ENCODE measurements around the gene AKAP3. TPM values are rescaled to one million over a fixed set of nuclear protein-coding genes. Genes with fewer than 3 reads are reported as not detected.

The AKAP3 gene
- total RNA-seq, 2 donors from 2014 or later: 1.8 to 13.9 TPM

DNA sequence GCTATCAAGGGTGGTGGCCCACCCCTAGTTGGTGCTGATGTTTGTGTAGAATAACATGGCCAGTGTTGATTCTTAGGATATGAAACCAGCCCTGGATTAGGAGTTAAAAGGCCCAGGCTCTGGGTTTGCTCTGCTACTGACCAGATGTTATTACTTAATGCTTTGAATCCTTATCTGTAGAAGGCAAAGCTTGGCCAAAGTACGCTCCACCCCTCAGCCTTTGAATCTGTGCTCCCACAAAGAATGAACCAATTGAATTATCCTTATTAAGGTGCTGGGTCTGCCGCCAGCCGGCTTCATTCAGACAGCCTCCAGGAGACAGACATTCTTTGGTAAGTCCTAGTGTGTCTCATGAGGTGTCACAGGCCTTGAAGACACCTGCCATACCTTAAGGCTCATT lies 41.8 kb downstream of the AKAP3 start:
- TF ChIP-seq POLR2A (IDR thresholded peaks at IDR 0.05) (no peak), POLR2AphosphoS5 (IDR thresholded peaks at IDR 0.05) (no peak)
- TF ChIP-seq, protein P1, sequence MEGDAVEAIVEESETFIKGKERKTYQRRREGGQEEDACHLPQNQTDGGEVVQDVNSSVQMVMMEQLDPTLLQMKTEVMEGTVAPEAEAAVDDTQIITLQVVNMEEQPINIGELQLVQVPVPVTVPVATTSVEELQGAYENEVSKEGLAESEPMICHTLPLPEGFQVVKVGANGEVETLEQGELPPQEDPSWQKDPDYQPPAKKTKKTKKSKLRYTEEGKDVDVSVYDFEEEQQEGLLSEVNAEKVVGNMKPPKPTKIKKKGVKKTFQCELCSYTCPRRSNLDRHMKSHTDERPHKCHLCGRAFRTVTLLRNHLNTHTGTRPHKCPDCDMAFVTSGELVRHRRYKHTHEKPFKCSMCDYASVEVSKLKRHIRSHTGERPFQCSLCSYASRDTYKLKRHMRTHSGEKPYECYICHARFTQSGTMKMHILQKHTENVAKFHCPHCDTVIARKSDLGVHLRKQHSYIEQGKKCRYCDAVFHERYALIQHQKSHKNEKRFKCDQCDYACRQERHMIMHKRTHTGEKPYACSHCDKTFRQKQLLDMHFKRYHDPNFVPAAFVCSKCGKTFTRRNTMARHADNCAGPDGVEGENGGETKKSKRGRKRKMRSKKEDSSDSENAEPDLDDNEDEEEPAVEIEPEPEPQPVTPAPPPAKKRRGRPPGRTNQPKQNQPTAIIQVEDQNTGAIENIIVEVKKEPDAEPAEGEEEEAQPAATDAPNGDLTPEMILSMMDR (IDR thresholded peaks at IDR 0.05): no peak
- intact Hi-C loops (cut with DNase I): loop anchor here (10.0 kb wide), 1 partner anchor 148 kb away; no protein-coding TSS in a partner anchor
- H3K9me3 ChIP-seq: no peaks in the 10 kb centered on the region
- H3K4me1 ChIP-seq (replicated peaks): no peaks in the 10 kb centered on the region
- H3K4me3 ChIP-seq: no peak overlapping the region
- no peak for DNase-seq (ENCODE audit: low spot score)
- 60% methylated on average over 3 of the region's 3 CpGs for WGBS
- no peak overlapping the region for H3K27ac ChIP-seq
- no peaks in the 10 kb centered on the region for H3K27me3 ChIP-seq (replicated peaks; ENCODE audit: insufficient read depth)
- peaks cover 0 to 5% of the 10 kb centered on the region in 2 donors for H3K36me3 ChIP-seq

DNA sequence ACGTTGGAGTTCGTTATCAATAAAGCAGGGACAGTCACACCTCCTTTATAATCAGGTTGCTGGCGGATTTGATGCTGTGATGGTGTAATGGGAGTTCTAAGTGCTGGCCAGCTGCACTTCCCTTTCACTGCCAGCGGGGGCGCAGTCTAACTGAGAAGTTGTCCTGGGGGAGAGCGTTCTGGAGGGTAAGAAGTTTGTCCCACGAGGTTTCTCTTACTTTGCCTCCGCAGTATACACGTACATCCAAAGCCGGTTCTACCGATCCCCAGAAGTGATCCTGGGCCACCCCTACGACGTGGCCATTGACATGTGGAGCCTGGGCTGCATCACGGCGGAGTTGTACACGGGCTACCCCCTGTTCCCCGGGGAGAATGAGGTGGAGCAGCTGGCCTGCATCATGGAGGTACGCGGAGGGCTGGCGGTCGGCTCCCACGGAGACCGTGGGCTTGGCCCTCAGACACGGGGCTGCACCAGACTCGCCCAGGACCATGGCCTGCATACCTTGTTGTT lies 44.1 kb downstream of the AKAP3 start:
- Histone ChIP-seq H3K4me1 (replicated peaks) (no peaks in the 10 kb centered on the region), H3K4me3 (peak overlapping the region; percentile 60 to 70), H3K27me3 (replicated peaks; ENCODE audit: insufficient read depth) (no peaks in the 10 kb centered on the region), H3K36me3 (no peaks in the 10 kb centered on the region), H3K9me3 (no peaks in the 10 kb centered on the region), H3K27ac (peak overlapping the region; percentile 45 to 62)
- WGBS: 0% methylated on average over 25 of the region's 25 CpGs
- no peak for TF ChIP-seq POLR2A (IDR thresholded peaks at IDR 0.05)
- TF ChIP-seq, protein P1 (IDR thresholded peaks at IDR 0.05): peak; percentile 84 to 95 (median 93)
- TF ChIP-seq POLR2AphosphoS5 (IDR thresholded peaks at IDR 0.05): peak; percentile 91
- intact Hi-C loops (cut with DNase I): loop anchor here (5.0 to 10.0 kb wide), 2 partner anchors 67 to 150 kb away; partner anchors contain the start of gene RAD51AP1
- DNase-seq (ENCODE audit: low spot score): peak; percentile 84

DNA sequence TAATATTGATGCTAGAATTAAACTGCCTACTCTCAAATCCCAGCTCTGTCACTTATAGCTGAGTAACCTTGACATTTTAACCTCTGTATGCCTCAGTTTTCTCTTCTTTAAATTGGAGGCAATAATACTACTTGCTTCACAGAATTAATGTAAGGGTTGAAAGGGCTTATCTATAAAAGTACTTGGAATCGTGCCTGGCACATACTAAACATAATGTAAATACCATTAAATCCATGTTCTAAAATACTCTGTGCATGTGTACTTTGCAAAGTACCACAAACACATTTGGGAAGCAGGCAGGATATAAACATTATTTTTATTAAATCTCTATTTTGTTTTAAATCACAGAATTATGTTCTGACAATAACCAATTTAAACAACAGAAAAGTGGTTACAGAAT lies 44.9 kb downstream of the AKAP3 start:
- intact Hi-C loops (cut with DNase I): loop anchor here (5.0 to 10.0 kb wide), 2 partner anchors 67 to 151 kb away; partner anchors contain the start of gene RAD51AP1
- H3K4me3 ChIP-seq: no peak overlapping the region
- H3K36me3 ChIP-seq: no peaks in the 10 kb centered on the region
- no peaks in the 10 kb centered on the region for H3K9me3 ChIP-seq
- H3K27me3 ChIP-seq (replicated peaks; ENCODE audit: insufficient read depth): no peaks in the 10 kb centered on the region
- H3K27ac ChIP-seq: no peak overlapping the region
- DNase-seq (ENCODE audit: low spot score): no peak
- no peaks in the 10 kb centered on the region for H3K4me1 ChIP-seq (replicated peaks)
- WGBS: 7% methylated on average over 1 of the region's 1 CpG
- TF ChIP-seq POLR2A (IDR thresholded peaks at IDR 0.05) (no peak), POLR2AphosphoS5 (IDR thresholded peaks at IDR 0.05) (no peak)
- TF ChIP-seq, protein P1 (IDR thresholded peaks at IDR 0.05): no peak

DNA sequence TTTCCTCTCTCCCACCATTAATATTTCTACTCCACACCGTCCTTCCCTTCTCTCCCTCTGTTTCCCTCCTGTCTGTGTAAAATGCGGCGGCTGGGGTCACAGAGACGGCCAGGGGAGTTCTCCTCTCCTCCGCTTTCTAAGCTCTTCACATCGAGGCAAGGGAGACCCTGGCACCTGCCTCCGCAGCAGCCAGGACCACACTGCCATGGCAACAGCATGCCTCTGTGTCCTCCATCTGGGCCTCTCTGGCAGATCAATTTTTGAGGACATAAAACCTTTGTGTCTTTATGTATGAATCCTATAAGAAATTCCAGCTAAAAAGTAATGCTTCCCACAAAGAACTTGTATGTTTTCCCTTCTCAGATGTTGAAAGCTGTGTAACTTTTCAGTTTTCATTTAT lies 45.4 kb downstream of the AKAP3 start:
- WGBS: 61% methylated on average over 7 of the region's 7 CpGs
- Histone ChIP-seq H3K36me3 (no peaks in the 10 kb centered on the region), H3K4me1 (replicated peaks) (no peaks in the 10 kb centered on the region), H3K27ac (no peak overlapping the region), H3K4me3 (no peak overlapping the region), H3K9me3 (no peaks in the 10 kb centered on the region), H3K27me3 (replicated peaks; ENCODE audit: insufficient read depth) (no peaks in the 10 kb centered on the region)
- intact Hi-C loops (cut with DNase I): loop anchor here (5.0 to 10.0 kb wide), 2 partner anchors 66 to 151 kb away; partner anchors contain the start of gene RAD51AP1
- TF ChIP-seq POLR2AphosphoS5 (IDR thresholded peaks at IDR 0.05) (no peak), POLR2A (IDR thresholded peaks at IDR 0.05) (no peak)
- TF ChIP-seq, protein P1 (IDR thresholded peaks at IDR 0.05): no peak
- DNase-seq (ENCODE audit: low spot score): no peak

DNA sequence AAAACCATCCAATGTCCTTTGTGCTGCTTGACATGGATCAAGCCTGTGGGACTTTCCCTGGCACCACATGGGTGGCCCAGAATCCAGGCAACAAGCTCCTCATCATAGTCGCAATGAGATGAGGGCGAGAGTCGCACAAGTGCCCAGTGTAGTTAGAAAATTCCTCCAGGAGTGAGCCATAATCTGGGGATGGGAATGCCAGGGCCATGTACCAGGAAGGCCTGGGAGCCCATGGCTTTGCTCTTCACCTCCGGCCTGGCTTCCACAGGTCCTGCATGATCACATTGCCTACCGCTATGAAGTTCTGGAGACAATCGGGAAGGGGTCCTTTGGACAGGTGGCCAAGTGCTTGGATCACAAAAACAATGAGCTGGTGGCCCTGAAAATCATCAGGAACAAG lies 53.0 kb downstream of the AKAP3 start:
- no peak for TF ChIP-seq POLR2A (IDR thresholded peaks at IDR 0.05)
- TF ChIP-seq, protein P1 (IDR thresholded peaks at IDR 0.05): no peak
- no peak for TF ChIP-seq POLR2AphosphoS5 (IDR thresholded peaks at IDR 0.05)
- Histone ChIP-seq H3K27ac (no peak overlapping the region), H3K27me3 (replicated peaks; ENCODE audit: insufficient read depth) (no peaks in the 10 kb centered on the region), H3K4me1 (replicated peaks) (no peaks in the 10 kb centered on the region), H3K9me3 (no peaks in the 10 kb centered on the region), H3K4me3 (no peak overlapping the region), H3K36me3 (no peaks in the 10 kb centered on the region)
- 94% methylated on average over 6 of the region's 6 CpGs for WGBS
- intact Hi-C loops (cut with DNase I): no loop called here
- no peak for DNase-seq (ENCODE audit: low spot score)

Measured in prostate gland (tissue), 2 donors.